CD14-positive monocyte (primary cell): Measurements from ENCODE around the gene RAC3. TPM values are rescaled to one million over a fixed set of nuclear protein-coding genes. Genes with fewer than 3 reads are reported as not detected.

Experiments
- DNase-seq, 3 donors: peaks; one replicate each; pipeline ENCODE4 v3.0.0-alpha.2; 2011 to 2022
- H2AFZ ChIP-seq: 2 replicates; pipeline ENCODE4 v1.6.0; 2012; ENCODE audit warnings: mild to moderate bottlenecking, low read depth, low read length, inconsistent platforms; ENCODE audit not compliant: insufficient read depth, poor library complexity, severe bottlenecking
- H3K27ac ChIP-seq, 2 donors: 1 replicate in 1 of 2; 2 replicates in 1 of 2; pipeline ENCODE4 v1.5.1; 2012 to 2013; ENCODE audit warnings: low read length in 2 of 2, control low read depth in 1 of 2, inconsistent platforms in 1 of 2, low read depth in 1 of 2, mild to moderate bottlenecking in 1 of 2
- H3K27me3 ChIP-seq, 2 donors: one replicate each; pipeline versions ENCODE4 v1.6.0 to v1.6.1; 2011 to 2013; ENCODE audit warnings: low read length in 2 of 2; ENCODE audit not compliant: control insufficient read depth in 2 of 2, insufficient read depth in 2 of 2
- H3K36me3 ChIP-seq, 2 donors: replicated peaks in 1 of 2; 1 replicate in 1 of 2; 2 replicates in 1 of 2; pipeline versions ENCODE4 v1.5.1 to v1.6.1; 2012 to 2013; ENCODE audit warnings: low read length in 2 of 2, control low read depth in 1 of 2, inconsistent platforms in 1 of 2, mild to moderate bottlenecking in 1 of 2; ENCODE audit not compliant: insufficient read depth in 2 of 2, control insufficient read depth in 1 of 2
- H3K4me1 ChIP-seq, 2 donors: 1 replicate in 1 of 2; 2 replicates in 1 of 2; pipeline versions ENCODE4 v1.5.1 to v1.6.1; 2012 to 2013; ENCODE audit warnings: low read length in 2 of 2, control low read depth in 1 of 2, inconsistent platforms in 1 of 2, mild to moderate bottlenecking in 1 of 2, moderate library complexity in 1 of 2; ENCODE audit not compliant: insufficient read depth in 2 of 2, control insufficient read depth in 1 of 2
- H3K4me2 ChIP-seq: replicated peaks from 2 replicates; pipeline ENCODE3; 2012; ENCODE audit warnings: low read length, moderate library complexity, mild to moderate bottlenecking; ENCODE audit not compliant: poor library complexity, severe bottlenecking; ENCODE audit errors: extremely low read depth
- H3K4me3 ChIP-seq, 3 experiments: fragments of 200-600 bp in 1 of 3; sonication (generic) in 1 of 3; replicated peaks in 1 of 3; 1 replicate in 2 of 3; 2 replicates in 1 of 3; pipeline ENCODE4 v1.5.1; 2011 to 2013; ENCODE audit warnings: low read length in 3 of 3, mild to moderate bottlenecking in 3 of 3, control low read depth in 2 of 3, low read depth in 2 of 3, inconsistent platforms in 1 of 3, moderate library complexity in 1 of 3
- H3K79me2 ChIP-seq: 2 replicates; pipeline ENCODE4 v1.6.0; 2012; ENCODE audit warnings: mild to moderate bottlenecking, control low read depth, inconsistent platforms, low read length, moderate library complexity; ENCODE audit not compliant: insufficient read depth
- H3K9ac ChIP-seq: 2 replicates; pipeline ENCODE4 v1.6.0; 2017; ENCODE audit warnings: low read length, mild to moderate bottlenecking; ENCODE audit not compliant: insufficient read depth, poor library complexity, severe bottlenecking
- H3K9me3 ChIP-seq, 2 donors: replicated peaks in 1 of 2; 1 replicate in 1 of 2; 2 replicates in 1 of 2; pipeline versions ENCODE4 v1.5.1 to v1.6.1; 2012 to 2013; ENCODE audit warnings: low read length in 2 of 2, control low read depth in 1 of 2; ENCODE audit not compliant: control insufficient read depth in 1 of 2, insufficient read depth in 1 of 2
- H4K20me1 ChIP-seq: 2 replicates; pipeline ENCODE4 v1.6.0; 2012; ENCODE audit warnings: mild to moderate bottlenecking, low read length, control low read depth, moderate library complexity; ENCODE audit not compliant: insufficient read depth
- H3K27ac Mint-ChIP-seq, 7 donors: one replicate each; pipeline ENCODE4 v1.8.0; 2020; ENCODE audit warnings: mild to moderate bottlenecking in 7 of 7, mixed read lengths in 7 of 7, moderate library complexity in 6 of 7, inconsistent platforms in 2 of 7
- H3K27me3 Mint-ChIP-seq, 3 donors: one replicate each; pipeline ENCODE4 v1.8.0; 2021 to 2022; ENCODE audit warnings: low read depth in 3 of 3, mild to moderate bottlenecking in 3 of 3, mixed read lengths in 3 of 3, moderate library complexity in 3 of 3, inconsistent platforms in 1 of 3
- H3K36me3 Mint-ChIP-seq, 2 donors: one replicate each; pipeline ENCODE4 v1.8.0; 2020; ENCODE audit warnings: mixed read lengths in 2 of 2, inconsistent platforms in 1 of 2, mild to moderate bottlenecking in 1 of 2
- H3K4me1 Mint-ChIP-seq: one replicate; pipeline ENCODE4 v1.8.0; 2020; ENCODE audit warnings: mild to moderate bottlenecking, mixed read lengths
- H3K4me3 Mint-ChIP-seq, 2 donors: one replicate each; pipeline ENCODE4 v1.8.0; 2020; ENCODE audit warnings: mild to moderate bottlenecking in 2 of 2, mixed read lengths in 2 of 2, moderate library complexity in 1 of 2
- H3K9me3 Mint-ChIP-seq, 7 donors: one replicate each; pipeline ENCODE4 v1.8.0; 2020 to 2022; ENCODE audit warnings: mixed read lengths in 7 of 7, mild to moderate bottlenecking in 6 of 7, moderate library complexity in 6 of 7, inconsistent platforms in 2 of 7
- WGBS: methylation state at CpG from one replicate; pipeline ENCODE4 v1.1.5; 2013; ENCODE audit warnings: missing lambda C conversion rate; ENCODE audit not compliant: insufficient coverage; 5-methylcytosine and 5-hydroxymethylcytosine counted together
- intact Hi-C, 2 donors: fragments of 100-400 bp; cut with micrococcal nuclease; formaldehyde crosslinking; loops; one replicate each; pipeline versions ENCODE4 v1.15.0 to v1.15.1; 2023
- polyA plus RNA-seq, 3 donors: library from polyadenylated mRNA; depleted of rRNA in 1 of 3; unstranded in 2 of 3; stranded (reverse) in 1 of 3; fragments of 300-500 nt in 2 of 3; fragments of >200 nt in 1 of 3; fragmentation: Illumina TruSeq in 2 of 3; gene quantifications; 1 replicate in 2 of 3; 2 replicates in 1 of 3; pipeline ENCODE4 v1.2.3, GENCODE V29; 2012 to 2021
- TF ChIP-seq, protein P1 (sequence below): fragments of 200-600 bp; IDR thresholded peaks from one replicate; pipeline ENCODE4 v1.8.0; 2022; ENCODE audit warnings: antibody characterized with exemption, mild to moderate bottlenecking

Gene RAC3
- polyA plus RNA-seq, 3 donors: 1.8 TPM; not detected in 2

DNA sequence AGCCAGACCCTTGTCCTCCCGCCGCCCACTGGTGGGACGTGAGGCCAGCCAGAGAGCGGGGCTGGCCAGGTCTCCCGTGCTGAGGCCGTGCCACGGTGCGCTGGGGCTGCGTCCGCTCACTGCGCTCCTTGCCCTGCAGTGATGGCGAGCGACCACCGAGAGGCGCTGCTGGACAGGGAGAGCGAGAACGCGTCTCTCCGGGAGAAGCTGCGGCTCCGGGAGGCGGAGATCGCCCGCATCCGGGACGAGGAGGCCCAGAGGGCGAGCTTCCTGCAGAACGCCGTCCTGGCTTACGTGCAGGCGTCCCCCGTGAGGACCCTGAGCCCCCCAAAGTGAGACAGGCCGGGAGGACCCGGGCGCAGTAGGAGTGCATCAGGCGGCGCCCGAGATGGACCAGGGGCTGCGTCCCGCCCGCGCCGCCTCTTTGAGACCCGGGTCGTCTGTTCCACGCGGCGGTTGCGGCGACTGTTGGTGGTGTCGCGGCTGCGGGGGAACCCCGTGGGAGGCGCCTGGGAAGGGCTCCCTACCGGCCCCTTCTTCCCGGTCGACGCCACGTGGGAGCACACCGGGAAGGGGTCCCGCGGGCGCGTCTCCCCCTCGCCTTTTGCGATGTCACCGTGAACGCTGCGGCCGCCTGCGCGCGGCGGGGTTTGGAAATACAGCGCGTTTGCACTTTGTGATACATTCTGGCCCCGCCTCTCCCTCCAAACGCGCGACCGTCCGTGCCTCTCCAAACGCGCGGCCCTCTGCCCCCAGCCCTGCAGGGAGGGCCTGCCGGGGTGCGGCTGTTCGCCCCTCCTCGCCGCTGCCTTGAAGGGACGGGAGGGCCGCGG is 792 bp upstream of the RAC3 start:
- under 1% methylated on average over 94 of the region's 94 CpGs for WGBS
- Mint-ChIP-seq H3K4me1 (peaks cover 13% of the 10 kb centered on the region), H3K27me3 (peaks cover 11 to 25% (median 13%) of the 10 kb centered on the region in 3 donors), H3K36me3 (peaks cover 19 to 50% of the 10 kb centered on the region in 2 donors), H3K9me3 (peaks cover 0 to 5% (median 0%) of the 10 kb centered on the region in 7 donors), H3K27ac (peak overlapping the region in 1 of 7 donors; percentile 50), H3K4me3 (peak overlapping the region; percentile 82 to 90)
- DNase-seq: peak; percentile 68 to 76 (median 73)
- Histone ChIP-seq H2AFZ (peak overlapping the region; percentile 73), H3K27ac (no peak overlapping the region), H3K4me2 (peak overlapping the region; percentile 92), H3K9me3 (no peaks in the 10 kb centered on the region), H3K79me2 (no peaks in the 10 kb centered on the region), H3K4me1 (peaks cover 18 to 33% of the 10 kb centered on the region in 2 donors), H4K20me1 (peaks cover 5% of the 10 kb centered on the region), H3K36me3 (peaks cover 0 to 6% of the 10 kb centered on the region in 2 donors), H3K27me3 (peaks cover 6 to 10% of the 10 kb centered on the region in 2 donors), H3K4me3 (peak overlapping the region; percentile 30 to 76 (median 34)), H3K9ac (peak overlapping the region; percentile 32)
- TF ChIP-seq, protein P1, sequence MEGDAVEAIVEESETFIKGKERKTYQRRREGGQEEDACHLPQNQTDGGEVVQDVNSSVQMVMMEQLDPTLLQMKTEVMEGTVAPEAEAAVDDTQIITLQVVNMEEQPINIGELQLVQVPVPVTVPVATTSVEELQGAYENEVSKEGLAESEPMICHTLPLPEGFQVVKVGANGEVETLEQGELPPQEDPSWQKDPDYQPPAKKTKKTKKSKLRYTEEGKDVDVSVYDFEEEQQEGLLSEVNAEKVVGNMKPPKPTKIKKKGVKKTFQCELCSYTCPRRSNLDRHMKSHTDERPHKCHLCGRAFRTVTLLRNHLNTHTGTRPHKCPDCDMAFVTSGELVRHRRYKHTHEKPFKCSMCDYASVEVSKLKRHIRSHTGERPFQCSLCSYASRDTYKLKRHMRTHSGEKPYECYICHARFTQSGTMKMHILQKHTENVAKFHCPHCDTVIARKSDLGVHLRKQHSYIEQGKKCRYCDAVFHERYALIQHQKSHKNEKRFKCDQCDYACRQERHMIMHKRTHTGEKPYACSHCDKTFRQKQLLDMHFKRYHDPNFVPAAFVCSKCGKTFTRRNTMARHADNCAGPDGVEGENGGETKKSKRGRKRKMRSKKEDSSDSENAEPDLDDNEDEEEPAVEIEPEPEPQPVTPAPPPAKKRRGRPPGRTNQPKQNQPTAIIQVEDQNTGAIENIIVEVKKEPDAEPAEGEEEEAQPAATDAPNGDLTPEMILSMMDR: peak; percentile 99
- intact Hi-C loops: loop anchor here (2.0 to 10.0 kb wide), 5 partner anchors 64 to 424 kb away; partner anchors contain the start of genes CYBC1 (in 1 of the 2), FASN (in 1 of the 2) and NARF (in 1 of the 2)

GRCh38 chr17:82031885-82032627 is 578 bp downstream of the RAC3 start:
- Mint-ChIP-seq H3K36me3 (peaks cover 18 to 39% of the 10 kb centered on the region in 2 donors), H3K27me3 (peaks cover 11 to 25% (median 13%) of the 10 kb centered on the region in 3 donors), H3K4me1 (peaks cover 19% of the 10 kb centered on the region), H3K4me3 (peak overlapping the region; percentile 60 to 65), H3K9me3 (peaks cover 0 to 5% (median 0%) of the 10 kb centered on the region in 7 donors), H3K27ac (no peak overlapping the region)
- TF ChIP-seq, protein P1: no peak
- H2AFZ ChIP-seq: no peak overlapping the region
- H3K4me2 ChIP-seq: peak overlapping the region; percentile 60
- no peak for DNase-seq
- peaks cover 6 to 10% of the 10 kb centered on the region in 2 donors for H3K27me3 ChIP-seq
- peaks cover 0 to 11% of the 10 kb centered on the region in 2 donors for H3K36me3 ChIP-seq
- H3K9me3 ChIP-seq: no peaks in the 10 kb centered on the region
- intact Hi-C loops: loop anchor here (2.0 to 10.0 kb wide), 5 partner anchors 63 to 423 kb away; partner anchors contain the start of genes CYBC1 (in 1 of the 2), FASN (in 1 of the 2) and NARF (in 1 of the 2)
- peaks cover 16% of the 10 kb centered on the region for H4K20me1 ChIP-seq
- H3K4me1 ChIP-seq: peaks cover 29 to 42% of the 10 kb centered on the region in 2 donors
- WGBS: 7% methylated on average over 51 of the region's 59 CpGs
- no peak overlapping the region for H3K27ac ChIP-seq
- peaks cover 3% of the 10 kb centered on the region for H3K79me2 ChIP-seq
- no peak overlapping the region for H3K9ac ChIP-seq
- H3K4me3 ChIP-seq: no peak overlapping the region
